Measurements from ENCODE around the gene SEC16A.

Gene SEC16A

DNA sequence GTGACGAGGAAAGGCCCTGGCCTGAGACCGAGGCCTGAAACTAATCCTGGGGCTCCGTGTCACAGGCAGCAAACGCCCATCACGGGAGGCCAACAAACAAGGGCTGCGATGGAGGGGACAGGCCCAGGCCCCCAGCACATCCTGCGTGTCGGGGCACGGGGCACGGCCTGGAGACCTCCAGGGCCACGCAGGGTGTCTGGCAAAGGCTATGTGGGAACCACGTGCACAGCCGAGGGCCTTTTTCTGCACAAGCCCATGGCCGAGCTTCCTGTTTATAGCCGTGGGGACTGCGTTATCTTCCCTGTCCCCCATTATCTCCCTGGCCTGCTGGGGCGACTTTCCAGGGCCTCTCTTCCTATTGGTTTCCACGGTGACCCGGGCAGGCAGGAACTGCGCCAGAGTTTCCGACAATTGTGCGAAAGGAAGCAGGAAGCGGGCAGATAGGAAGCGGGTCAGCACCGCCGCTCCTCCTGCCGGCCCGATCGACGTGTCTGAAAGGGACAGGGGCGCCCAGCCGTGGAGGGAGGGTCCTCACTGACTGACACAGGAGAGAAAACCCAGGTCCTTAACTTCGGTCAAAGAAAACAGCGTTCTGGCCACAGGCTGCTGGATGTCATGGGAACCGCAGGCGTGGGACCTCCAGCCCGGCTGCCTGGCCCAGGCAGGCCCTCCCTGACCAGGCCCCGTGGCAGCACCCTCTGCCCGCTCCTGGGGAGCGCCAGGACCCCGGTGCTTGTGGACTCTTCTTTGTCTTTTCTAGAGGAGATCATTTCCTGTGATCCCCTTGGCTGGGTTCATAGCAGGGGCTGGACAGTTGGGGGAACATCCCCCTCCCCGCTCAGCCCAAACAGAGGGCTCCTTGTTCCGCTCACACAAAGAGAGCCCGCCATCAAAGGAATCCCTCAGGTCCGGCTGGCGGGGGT is 29.1 kb upstream of the SEC16A start:
- Histone ChIP-seq H3K4me3 (ENCODE audit: control insufficient read depth in 1 of 7, extremely low read depth in 1 of 7, insufficient read depth in 4 of 7, low read depth in 2 of 7, low read length in 6 of 7) (no peak overlapping the region), H3K36me3 (ENCODE audit: control insufficient read depth in 4 of 4, insufficient read depth in 4 of 4, low read length in 3 of 4) (peaks cover 14 to 98% (median 67%) of the 10 kb centered on the region in 4 experiments), H3K4me1 (ENCODE audit: control extremely low read depth in 1 of 4, control insufficient read depth in 4 of 4, insufficient read depth in 4 of 4, low read length in 3 of 4) (no peaks in the 10 kb centered on the region), H3K9me3 (ENCODE audit: control extremely low read depth in 1 of 5, control insufficient read depth in 4 of 5, insufficient read depth in 2 of 5, low read depth in 1 of 5, low read length in 4 of 5) (no peaks in the 10 kb centered on the region), H3K27me3 (replicated peaks in 2 of 5; ENCODE audit: control insufficient read depth in 4 of 5, insufficient read depth in 5 of 5, low read length in 4 of 5) (no peaks in the 10 kb centered on the region), H3K27ac (ENCODE audit: insufficient read depth in 1 of 2, low read depth in 1 of 2, low read length in 2 of 2, poor library complexity in 1 of 2, severe bottlenecking in 2 of 2) (peak overlapping the region in 1 of 2 experiments; percentile 43)
- POLR2A ChIA-PET: no interaction called here
- no peak for DNase-seq
- 93% methylated on average over 41 of the region's 46 CpGs for WGBS (ENCODE audit: insufficient coverage)
- CTCF ChIA-PET: interaction anchor here (4.1 kb wide), 1 partner anchor 24 kb away, joined by 20 read pairs; no protein-coding TSS in a partner anchor

DNA sequence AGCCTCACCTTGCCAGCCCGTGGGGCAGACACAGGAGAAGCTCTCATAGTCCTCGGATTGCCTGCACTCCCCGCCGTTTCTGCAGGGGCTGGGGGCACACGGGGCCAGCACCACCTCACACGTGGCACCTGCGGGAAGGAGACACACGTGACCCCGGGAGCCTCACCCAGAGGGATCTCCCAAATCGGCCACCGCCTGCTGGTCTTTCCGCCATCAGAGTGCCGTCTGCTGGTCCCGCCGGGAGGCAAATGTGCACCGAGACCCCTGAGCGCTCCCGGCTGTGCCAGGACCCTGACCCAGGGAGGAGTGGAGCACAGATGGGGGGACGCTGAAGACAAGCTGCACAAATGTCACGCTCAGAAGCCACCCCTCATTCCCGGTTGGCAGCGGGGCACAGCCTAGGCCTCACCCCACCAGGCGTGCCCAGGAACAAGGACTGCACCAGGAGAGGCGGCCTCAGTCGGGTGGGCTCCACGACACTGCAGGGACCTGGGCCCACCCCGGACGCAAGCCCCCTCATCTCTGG is 28.4 kb upstream of the SEC16A start:
- Histone ChIP-seq H3K27me3 (replicated peaks in 2 of 5; ENCODE audit: control insufficient read depth in 4 of 5, insufficient read depth in 5 of 5, low read length in 4 of 5) (no peaks in the 10 kb centered on the region), H3K36me3 (ENCODE audit: control insufficient read depth in 4 of 4, insufficient read depth in 4 of 4, low read length in 3 of 4) (peaks cover 14 to 98% (median 71%) of the 10 kb centered on the region in 4 experiments), H3K9me3 (ENCODE audit: control extremely low read depth in 1 of 5, control insufficient read depth in 4 of 5, insufficient read depth in 2 of 5, low read depth in 1 of 5, low read length in 4 of 5) (no peaks in the 10 kb centered on the region), H3K4me1 (ENCODE audit: control extremely low read depth in 1 of 4, control insufficient read depth in 4 of 4, insufficient read depth in 4 of 4, low read length in 3 of 4) (no peaks in the 10 kb centered on the region), H3K27ac (ENCODE audit: insufficient read depth in 1 of 2, low read depth in 1 of 2, low read length in 2 of 2, poor library complexity in 1 of 2, severe bottlenecking in 2 of 2) (no peak overlapping the region), H3K4me3 (ENCODE audit: control insufficient read depth in 1 of 7, extremely low read depth in 1 of 7, insufficient read depth in 4 of 7, low read depth in 2 of 7, low read length in 6 of 7) (no peak overlapping the region)
- DNase-seq: no peak
- WGBS (ENCODE audit: insufficient coverage): 97% methylated on average over 26 of the region's 28 CpGs
- ChIA-PET POLR2A (no interaction called here), CTCF (interaction anchor here (4.1 kb wide), 1 partner anchor 24 kb away, joined by 20 read pairs; no protein-coding TSS in a partner anchor)

DNA sequence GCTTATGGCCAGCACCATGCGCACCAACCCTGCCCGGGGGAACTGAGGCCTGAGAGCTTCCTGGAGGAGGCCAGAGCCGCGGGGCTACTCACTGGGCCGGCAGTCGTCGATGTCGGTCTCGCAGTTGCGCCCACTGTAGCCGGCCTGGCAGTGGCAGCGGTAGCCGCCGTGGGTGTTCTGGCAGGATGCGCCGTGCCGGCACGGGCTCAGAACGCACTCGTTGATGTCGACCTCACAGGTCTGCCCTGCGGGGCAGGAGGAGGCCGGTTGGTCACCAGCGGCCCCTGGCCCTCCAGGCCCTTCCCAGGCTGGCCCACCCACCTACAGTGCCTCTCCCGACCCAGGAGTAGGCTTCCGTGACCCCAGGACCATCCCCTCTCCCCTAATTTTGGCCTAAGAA is 27.7 kb upstream of the SEC16A start:
- Histone ChIP-seq H3K4me3 (ENCODE audit: control insufficient read depth in 1 of 7, extremely low read depth in 1 of 7, insufficient read depth in 4 of 7, low read depth in 2 of 7, low read length in 6 of 7) (no peak overlapping the region), H3K27me3 (replicated peaks in 2 of 5; ENCODE audit: control insufficient read depth in 4 of 5, insufficient read depth in 5 of 5, low read length in 4 of 5) (no peaks in the 10 kb centered on the region), H3K27ac (ENCODE audit: insufficient read depth in 1 of 2, low read depth in 1 of 2, low read length in 2 of 2, poor library complexity in 1 of 2, severe bottlenecking in 2 of 2) (peak overlapping the region in 1 of 2 experiments; percentile 5), H3K4me1 (ENCODE audit: control extremely low read depth in 1 of 4, control insufficient read depth in 4 of 4, insufficient read depth in 4 of 4, low read length in 3 of 4) (no peaks in the 10 kb centered on the region), H3K36me3 (ENCODE audit: control insufficient read depth in 4 of 4, insufficient read depth in 4 of 4, low read length in 3 of 4) (peaks cover 16 to 98% (median 73%) of the 10 kb centered on the region in 4 experiments), H3K9me3 (ENCODE audit: control extremely low read depth in 1 of 5, control insufficient read depth in 4 of 5, insufficient read depth in 2 of 5, low read depth in 1 of 5, low read length in 4 of 5) (no peaks in the 10 kb centered on the region)
- 95% methylated on average over 20 of the region's 26 CpGs for WGBS (ENCODE audit: insufficient coverage)
- CTCF ChIA-PET: interaction anchor here (4.1 kb wide), 1 partner anchor 23 kb away, joined by 20 read pairs; no protein-coding TSS in a partner anchor
- POLR2A ChIA-PET: no interaction called here
- no peak for DNase-seq

DNA sequence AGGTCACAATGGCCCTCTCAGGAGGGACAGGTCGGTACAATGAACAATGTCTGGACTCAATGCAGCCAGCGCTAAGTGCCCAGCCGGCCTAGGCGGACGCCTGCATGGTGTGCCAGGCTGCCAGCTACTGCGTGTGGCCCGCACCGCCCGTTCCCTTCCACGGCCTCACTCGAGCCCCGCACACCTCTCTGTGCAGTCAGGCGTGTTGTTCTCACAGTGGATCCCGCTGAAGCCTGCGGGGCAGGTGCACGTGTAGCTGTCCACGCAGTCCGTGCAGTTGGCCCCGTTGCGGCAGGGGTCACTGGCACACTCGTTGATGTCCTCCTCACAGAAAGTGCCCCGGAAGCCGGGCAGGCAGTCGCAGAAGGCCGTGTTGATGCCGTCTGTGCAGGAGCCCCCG is 26.7 kb upstream of the SEC16A start:
- DNase-seq: no peak
- Histone ChIP-seq H3K4me3 (ENCODE audit: control insufficient read depth in 1 of 7, extremely low read depth in 1 of 7, insufficient read depth in 4 of 7, low read depth in 2 of 7, low read length in 6 of 7) (no peak overlapping the region), H3K4me1 (ENCODE audit: control extremely low read depth in 1 of 4, control insufficient read depth in 4 of 4, insufficient read depth in 4 of 4, low read length in 3 of 4) (no peaks in the 10 kb centered on the region), H3K27ac (ENCODE audit: insufficient read depth in 1 of 2, low read depth in 1 of 2, low read length in 2 of 2, poor library complexity in 1 of 2, severe bottlenecking in 2 of 2) (no peak overlapping the region), H3K9me3 (ENCODE audit: control extremely low read depth in 1 of 5, control insufficient read depth in 4 of 5, insufficient read depth in 2 of 5, low read depth in 1 of 5, low read length in 4 of 5) (no peaks in the 10 kb centered on the region), H3K36me3 (ENCODE audit: control insufficient read depth in 4 of 4, insufficient read depth in 4 of 4, low read length in 3 of 4) (peaks cover 19 to 98% (median 75%) of the 10 kb centered on the region in 4 experiments), H3K27me3 (replicated peaks in 2 of 5; ENCODE audit: control insufficient read depth in 4 of 5, insufficient read depth in 5 of 5, low read length in 4 of 5) (no peaks in the 10 kb centered on the region)
- CTCF ChIA-PET: interaction anchor here (1.7 to 4.1 kb wide), 2 partner anchors 22 to 24 kb away, joined by 3 to 20 read pairs; no protein-coding TSS in a partner anchor
- 99% methylated on average over 26 of the region's 27 CpGs for whole genome bisulfite sequencing (ENCODE audit: insufficient coverage)
- POLR2A ChIA-PET: interaction anchor here (0.7 to 1.3 kb wide), 2 partner anchors 21 to 118 kb away, joined by 3 to 4 read pairs; no protein-coding TSS in a partner anchor

DNA sequence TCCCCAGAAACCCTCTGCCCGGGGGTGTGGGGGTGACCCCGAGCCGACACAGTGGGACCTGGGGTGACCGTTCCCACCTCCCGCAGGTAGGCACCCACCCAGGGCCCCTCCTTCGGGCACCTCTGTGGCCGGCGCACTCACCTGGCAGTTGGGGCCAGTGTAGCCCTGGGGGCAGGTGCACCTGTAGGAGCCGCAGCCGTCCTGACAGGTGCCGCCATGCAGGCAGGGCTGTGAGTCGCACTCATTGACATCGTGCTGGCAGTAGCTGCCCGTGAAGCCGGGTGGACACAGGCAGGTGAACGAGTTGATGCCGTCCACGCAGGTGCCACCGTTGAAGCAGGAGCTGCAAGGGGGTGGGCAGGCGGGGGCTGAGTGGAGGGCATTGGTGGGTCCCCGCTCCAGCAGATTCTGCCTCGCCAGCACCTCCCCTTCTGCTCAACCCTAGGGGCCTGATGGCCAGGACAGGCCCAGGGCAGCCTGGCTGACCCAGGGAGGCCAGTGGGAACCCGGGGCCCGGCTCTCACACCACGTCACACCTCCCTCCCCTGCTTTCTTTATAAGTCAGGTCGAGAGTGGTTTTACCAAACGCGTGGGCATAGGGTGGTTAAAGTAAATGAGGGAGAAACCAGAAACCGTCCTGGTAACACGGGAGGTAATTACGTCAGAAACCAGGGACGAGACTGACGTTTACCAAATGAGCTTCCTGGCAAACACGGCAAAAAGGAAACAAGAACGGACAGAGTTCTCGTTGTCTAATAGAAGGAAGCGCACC is 26.1 kb upstream of the SEC16A start:
- Histone ChIP-seq H3K36me3 (ENCODE audit: control insufficient read depth in 4 of 4, insufficient read depth in 4 of 4, low read length in 3 of 4) (peaks cover 19 to 98% (median 76%) of the 10 kb centered on the region in 4 experiments), H3K4me3 (ENCODE audit: control insufficient read depth in 1 of 7, extremely low read depth in 1 of 7, insufficient read depth in 4 of 7, low read depth in 2 of 7, low read length in 6 of 7) (no peak overlapping the region), H3K27ac (ENCODE audit: insufficient read depth in 1 of 2, low read depth in 1 of 2, low read length in 2 of 2, poor library complexity in 1 of 2, severe bottlenecking in 2 of 2) (no peak overlapping the region), H3K9me3 (ENCODE audit: control extremely low read depth in 1 of 5, control insufficient read depth in 4 of 5, insufficient read depth in 2 of 5, low read depth in 1 of 5, low read length in 4 of 5) (no peaks in the 10 kb centered on the region), H3K27me3 (replicated peaks in 2 of 5; ENCODE audit: control insufficient read depth in 4 of 5, insufficient read depth in 5 of 5, low read length in 4 of 5) (no peaks in the 10 kb centered on the region), H3K4me1 (ENCODE audit: control extremely low read depth in 1 of 4, control insufficient read depth in 4 of 4, insufficient read depth in 4 of 4, low read length in 3 of 4) (no peaks in the 10 kb centered on the region)
- ChIA-PET CTCF (interaction anchor here (1.2 to 4.1 kb wide), 3 partner anchors 21 to 24 kb away, joined by 3 to 20 read pairs (median 3); no protein-coding TSS in a partner anchor), POLR2A (interaction anchor here (1.3 kb wide), 1 partner anchor 21 kb away, joined by 3 read pairs; no protein-coding TSS in a partner anchor)
- DNase-seq: no peak
- WGBS (ENCODE audit: insufficient coverage): 97% methylated on average over 28 of the region's 37 CpGs

DNA sequence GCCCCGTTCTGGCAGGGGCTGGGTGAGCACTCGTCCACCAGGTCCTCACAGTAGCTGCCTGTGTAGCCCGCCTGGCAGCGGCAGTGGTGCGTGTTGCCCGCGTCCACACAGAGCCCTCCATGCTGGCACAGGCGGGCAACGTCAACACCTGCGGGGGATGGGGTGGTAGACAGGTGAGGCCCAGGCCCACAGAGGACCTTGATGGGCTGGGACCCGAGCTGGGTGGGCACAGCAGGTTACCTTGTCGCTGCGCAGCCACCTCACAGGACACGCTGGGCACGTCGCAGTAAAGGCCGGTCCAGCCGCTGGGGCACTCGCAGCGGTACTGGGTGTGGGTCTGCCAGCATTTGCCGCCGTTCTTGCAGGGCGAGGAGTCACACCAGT is 25.1 kb upstream of the SEC16A start:
- peaks cover 17 to 98% (median 78%) of the 10 kb centered on the region in 4 experiments for H3K36me3 ChIP-seq (ENCODE audit: control insufficient read depth in 4 of 4, insufficient read depth in 4 of 4, low read length in 3 of 4)

More for the DNA sequence above, 25.1 kb upstream of the SEC16A start:
- Histone ChIP-seq H3K4me3 (ENCODE audit: control insufficient read depth in 1 of 7, extremely low read depth in 1 of 7, insufficient read depth in 4 of 7, low read depth in 2 of 7, low read length in 6 of 7) (no peak overlapping the region), H3K9me3 (ENCODE audit: control extremely low read depth in 1 of 5, control insufficient read depth in 4 of 5, insufficient read depth in 2 of 5, low read depth in 1 of 5, low read length in 4 of 5) (no peaks in the 10 kb centered on the region), H3K27ac (ENCODE audit: insufficient read depth in 1 of 2, low read depth in 1 of 2, low read length in 2 of 2, poor library complexity in 1 of 2, severe bottlenecking in 2 of 2) (no peak overlapping the region), H3K4me1 (ENCODE audit: control extremely low read depth in 1 of 4, control insufficient read depth in 4 of 4, insufficient read depth in 4 of 4, low read length in 3 of 4) (no peaks in the 10 kb centered on the region), H3K27me3 (replicated peaks in 2 of 5; ENCODE audit: control insufficient read depth in 4 of 5, insufficient read depth in 5 of 5, low read length in 4 of 5) (no peaks in the 10 kb centered on the region)
- WGBS (ENCODE audit: insufficient coverage): 96% methylated on average over 21 of the region's 23 CpGs
- ChIA-PET POLR2A (no interaction called here), CTCF (interaction anchor here (1.2 to 4.1 kb wide), 3 partner anchors 20 to 25 kb away, joined by 3 to 20 read pairs (median 3); no protein-coding TSS in a partner anchor)
- no peak for DNase-seq

Measured in common myeloid progenitor, CD34-positive (primary cell).